PC-3 (cell line): Measurements from ENCODE around the gene RSPO4. TPM values are rescaled to one million over a fixed set of nuclear protein-coding genes. Genes with fewer than 3 reads are reported as not detected.
A peak's percentile ranks its signal among the peaks of the same experiment; 100 is the strongest.

Experiments used
- ATAC-seq: fragments of 200-7000 bp; cut with Tn5 transposase; 2 replicates; pipeline ENCODE4 v1.9.1; 2020; ENCODE audit warnings: mild to moderate bottlenecking, moderate library complexity
- BruUV-seq: library from RNA; stranded (reverse); fragments of 400-500 nt; replicated peaks from 2 replicates; lab custom pipeline; 2021; lab: Mats Ljungman, UMichigan
- CTCF ChIA-PET: fragments of 300-600 bp; sonication (Branson Sonifier 250); formaldehyde crosslinking; loops from one replicate; lab custom pipeline; 2022; ENCODE audit warnings: antibody characterized with exemption; lab: Charles Lee
- POLR2A ChIA-PET: fragments of 300-600 bp; sonication (Branson Sonifier 250); formaldehyde crosslinking; loops from one replicate; lab custom pipeline; 2022; ENCODE audit warnings: antibody characterized with exemption; ENCODE audit not compliant: unreplicated experiment; lab: Charles Lee
- DNase-seq: peaks from one replicate; pipeline ENCODE4 v3.0.0-alpha.2; 2015
- H2AFZ ChIP-seq: fragments of 300-600 bp; sonication (generic); 2 replicates; pipeline ENCODE4 v1.6.0; 2016; ENCODE audit warnings: antibody characterized with exemption, low read length
- H3F3A ChIP-seq: fragments of 300-600 bp; sonication (generic); one replicate; pipeline ENCODE4 v1.6.0; 2017; ENCODE audit warnings: antibody characterized with exemption, low read length, control low read depth, mild to moderate bottlenecking; ENCODE audit not compliant: unreplicated experiment
- H3K27ac ChIP-seq: fragments of 300-600 bp; sonication (generic); 2 replicates; pipeline ENCODE4 v1.5.1; 2016; ENCODE audit warnings: mild to moderate bottlenecking, low read length
- H3K27me3 ChIP-seq: fragments of 300-600 bp; sonication (generic); 2 replicates; pipeline ENCODE4 v1.6.1; 2016; ENCODE audit warnings: low read length, mixed read lengths
- H3K36me3 ChIP-seq: fragments of 300-600 bp; sonication (generic); 2 replicates; pipeline ENCODE4 v1.6.1; 2016; ENCODE audit warnings: low read depth, mixed run types, low read length, mixed read lengths
- H3K4me1 ChIP-seq: fragments of 300-600 bp; sonication (generic); 2 replicates; pipeline ENCODE4 v1.5.1; 2016; ENCODE audit warnings: low read length; ENCODE audit not compliant: insufficient read depth
- H3K4me2 ChIP-seq: fragments of 300-600 bp; sonication (generic); 2 replicates; pipeline ENCODE4 v1.6.0; 2016; ENCODE audit warnings: low read length
- H3K4me3 ChIP-seq: fragments of 300-600 bp; sonication (generic); 2 replicates; pipeline ENCODE4 v1.5.1; 2016; ENCODE audit warnings: mild to moderate bottlenecking, low read length, mixed read lengths
- H3K79me2 ChIP-seq: fragments of 300-600 bp; sonication (generic); 2 replicates; pipeline ENCODE4 v1.6.1; 2017; ENCODE audit warnings: low read length, mixed read lengths
- H3K9ac ChIP-seq: fragments of 300-600 bp; sonication (generic); 2 replicates; pipeline ENCODE4 v1.6.0; 2016; ENCODE audit warnings: mild to moderate bottlenecking, low read length
- H3K9me2 ChIP-seq: fragments of 300-600 bp; sonication (generic); replicated peaks from 2 replicates; pipeline ENCODE4 v1.6.1; 2016; ENCODE audit warnings: mixed run types, low read length, mixed read lengths
- H3K9me3 ChIP-seq: fragments of 300-600 bp; sonication (generic); 2 replicates; pipeline ENCODE4 v1.6.1; 2016; ENCODE audit warnings: low read length, mixed read lengths
- H4K20me1 ChIP-seq: fragments of 300-600 bp; sonication (generic); 2 replicates; pipeline ENCODE4 v1.6.1; 2016; ENCODE audit warnings: low read length, mixed read lengths
- EZH2 ChIP-seq: fragments of 300-600 bp; sonication (generic); IDR thresholded peaks from one replicate; pipeline ENCODE4 v1.6.1; 2017; ENCODE audit warnings: antibody characterized with exemption, mild to moderate bottlenecking, low read length; ENCODE audit not compliant: unreplicated experiment
- EZH2phosphoT487 ChIP-seq: fragments of 300-600 bp; sonication (generic); IDR thresholded peaks from 2 replicates; pipeline ENCODE4 v1.6.1; 2018; ENCODE audit warnings: mild to moderate bottlenecking, antibody characterized with exemption, low read length, borderline replicate concordance
- intact Hi-C: fragments of 100-400 bp; cut with micrococcal nuclease; formaldehyde crosslinking; loops from 2 replicates; pipeline ENCODE4 v1.9.0; 2023
- total RNA-seq: library from RNA; depleted of rRNA; stranded (reverse); fragments of >200 nt; gene quantifications from 2 replicates; pipeline ENCODE4 v1.2.3, GENCODE V29; 2014
- TF ChIP-seq, protein P1 (sequence below): fragments of 300-600 bp; sonication (generic); conservative IDR thresholded peaks from 2 replicates; pipeline ENCODE4 v1.5.1; 2017; ENCODE audit warnings: antibody characterized with exemption, low read depth, mild to moderate bottlenecking, low read length

RSPO4 gene
- total RNA-seq, 1 experiment from 2014 or later: not detected

- no peak overlapping the region for H3K4me2 ChIP-seq
- H3K4me1 ChIP-seq: no peaks in the 10 kb centered on the region
- DNase-seq: no peak
- no peak overlapping the region for H3K27ac ChIP-seq
- H3K79me2 ChIP-seq: no peaks in the 10 kb centered on the region
- no peak overlapping the region for H3K9ac ChIP-seq
- H3K9me3 ChIP-seq: no peaks in the 10 kb centered on the region
- H3F3A ChIP-seq: no peaks in the 10 kb centered on the region
- H3K36me3 ChIP-seq: no peaks in the 10 kb centered on the region
- no peaks in the 10 kb centered on the region for H3K9me2 ChIP-seq
- H3K27me3 ChIP-seq: peaks cover 60% of the 10 kb centered on the region
- H3K4me3 ChIP-seq: no peak overlapping the region
- POLR2A ChIA-PET: no interaction called here
- CTCF ChIA-PET: no interaction called here
- no peak overlapping the region for H2AFZ ChIP-seq
- intact Hi-C loops: loop anchor here (10.0 kb wide), 1 partner anchor 226 kb away; the partner anchor contains the start of gene TMEM74B
- ATAC-seq: no peak
- H4K20me1 ChIP-seq: no peaks in the 10 kb centered on the region
- TF ChIP-seq EZH2 (no peak), EZH2phosphoT487 (no peak)
- TF ChIP-seq, protein P1, sequence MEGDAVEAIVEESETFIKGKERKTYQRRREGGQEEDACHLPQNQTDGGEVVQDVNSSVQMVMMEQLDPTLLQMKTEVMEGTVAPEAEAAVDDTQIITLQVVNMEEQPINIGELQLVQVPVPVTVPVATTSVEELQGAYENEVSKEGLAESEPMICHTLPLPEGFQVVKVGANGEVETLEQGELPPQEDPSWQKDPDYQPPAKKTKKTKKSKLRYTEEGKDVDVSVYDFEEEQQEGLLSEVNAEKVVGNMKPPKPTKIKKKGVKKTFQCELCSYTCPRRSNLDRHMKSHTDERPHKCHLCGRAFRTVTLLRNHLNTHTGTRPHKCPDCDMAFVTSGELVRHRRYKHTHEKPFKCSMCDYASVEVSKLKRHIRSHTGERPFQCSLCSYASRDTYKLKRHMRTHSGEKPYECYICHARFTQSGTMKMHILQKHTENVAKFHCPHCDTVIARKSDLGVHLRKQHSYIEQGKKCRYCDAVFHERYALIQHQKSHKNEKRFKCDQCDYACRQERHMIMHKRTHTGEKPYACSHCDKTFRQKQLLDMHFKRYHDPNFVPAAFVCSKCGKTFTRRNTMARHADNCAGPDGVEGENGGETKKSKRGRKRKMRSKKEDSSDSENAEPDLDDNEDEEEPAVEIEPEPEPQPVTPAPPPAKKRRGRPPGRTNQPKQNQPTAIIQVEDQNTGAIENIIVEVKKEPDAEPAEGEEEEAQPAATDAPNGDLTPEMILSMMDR: no peak
- no TSS peak for BruUV-seq
Measured at GRCh38 chr20:958936-959815, 42.9 kb downstream of the RSPO4 start.

DNA sequence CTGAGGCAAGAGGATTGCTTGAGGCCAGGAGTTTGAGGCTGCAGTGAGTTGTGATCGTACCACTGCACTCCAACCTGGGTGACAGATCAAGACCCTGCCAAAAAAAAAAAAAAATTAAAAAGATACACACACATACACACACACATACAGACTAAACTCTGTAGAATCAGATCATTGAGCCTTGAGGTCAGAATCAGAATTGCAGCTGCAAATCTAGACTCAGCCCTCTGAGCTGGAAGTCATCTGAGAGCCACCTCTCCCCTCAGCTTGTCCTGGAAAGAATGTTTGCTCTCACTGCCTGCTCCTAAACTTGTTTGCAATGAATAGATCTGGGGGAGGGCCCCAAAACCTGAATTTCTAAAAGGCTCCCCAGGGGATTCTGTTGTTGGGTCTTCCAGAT, 44.6 kb downstream of the RSPO4 start:
- Histone ChIP-seq H3K9ac (no peak overlapping the region), H2AFZ (no peak overlapping the region), H3K27me3 (peaks cover 44% of the 10 kb centered on the region), H4K20me1 (no peaks in the 10 kb centered on the region), H3K4me3 (no peak overlapping the region), H3K9me2 (no peaks in the 10 kb centered on the region), H3K4me1 (no peaks in the 10 kb centered on the region), H3K27ac (no peak overlapping the region), H3K4me2 (no peak overlapping the region), H3K36me3 (no peaks in the 10 kb centered on the region), H3K9me3 (no peaks in the 10 kb centered on the region), H3F3A (no peaks in the 10 kb centered on the region), H3K79me2 (no peaks in the 10 kb centered on the region)
- BruUV-seq: no TSS peak
- CTCF ChIA-PET: interaction anchor here (0.5 to 1.5 kb wide), 6 partner anchors 101 to 440 kb away, joined by 3 to 18 read pairs (median 5); no protein-coding TSS in a partner anchor
- POLR2A ChIA-PET: no interaction called here
- DNase-seq (peak; percentile 42), ATAC-seq (no peak)
- TF ChIP-seq EZH2phosphoT487 (no peak), EZH2 (no peak)
- TF ChIP-seq, protein P1: no peak
- intact Hi-C loops: loop anchor here (10.0 kb wide), 1 partner anchor 227 kb away; the partner anchor contains the start of gene TMEM74B
